HL-60 (cell line): Measurements from ENCODE around the gene OR8B8.
"Not testable (repeated sequence)": the region's sequence is repeated elsewhere in the genome, so short reads cannot be mapped to it uniquely, and the experiment has no call there.

Experiments
- DNase-seq, 2 experiments: peaks; one replicate each; pipeline ENCODE4 v3.0.0-alpha.2; 2010 to 2020; ENCODE audit warnings: low read depth in 1 of 2, low spot score in 1 of 2
- H3K27ac ChIP-seq: fragments of 250-450 bp; sonication (Bioruptor Pico); replicated peaks from 2 replicates; pipeline ENCODE4 v1.5.1; 2020; ENCODE audit warnings: mild to moderate bottlenecking, moderate library complexity
- H3K27me3 ChIP-seq: fragments of 250-450 bp; sonication (Bioruptor Pico); 2 replicates; pipeline ENCODE4 v1.5.1; 2021; ENCODE audit warnings: mild to moderate bottlenecking, moderate library complexity; ENCODE audit not compliant: insufficient read depth, poor library complexity, severe bottlenecking
- H3K4me3 ChIP-seq: replicated peaks from 2 replicates; pipeline ENCODE4 v1.5.1; 2011; ENCODE audit warnings: mild to moderate bottlenecking, control low read depth, low read length; ENCODE audit not compliant: insufficient read depth
- GABPA ChIP-seq: IDR thresholded peaks from 2 replicates; pipeline ENCODE4 v1.6.1; 2012; ENCODE audit warnings: low read depth
- POLR2AphosphoS5 ChIP-seq: IDR thresholded peaks from 2 replicates; pipeline ENCODE4 v1.6.1; 2012; ENCODE audit warnings: low read depth
- SPI1 ChIP-seq: IDR thresholded peaks from 2 replicates; pipeline ENCODE4 v1.6.1; 2012; ENCODE audit warnings: low read depth, mild to moderate bottlenecking, borderline replicate concordance
- TF ChIP-seq, protein P1 (sequence below): IDR thresholded peaks from 2 replicates; pipeline ENCODE4 v1.6.1; 2012; ENCODE audit warnings: low read depth; ENCODE audit not compliant: insufficient replicate concordance
- TF ChIP-seq, protein P2 (sequence below): IDR thresholded peaks from one replicate; pipeline ENCODE4 v1.5.1; 2011; ENCODE audit warnings: low read length, control low read depth, inconsistent platforms; ENCODE audit not compliant: insufficient read depth

OR8B8 gene

DNA sequence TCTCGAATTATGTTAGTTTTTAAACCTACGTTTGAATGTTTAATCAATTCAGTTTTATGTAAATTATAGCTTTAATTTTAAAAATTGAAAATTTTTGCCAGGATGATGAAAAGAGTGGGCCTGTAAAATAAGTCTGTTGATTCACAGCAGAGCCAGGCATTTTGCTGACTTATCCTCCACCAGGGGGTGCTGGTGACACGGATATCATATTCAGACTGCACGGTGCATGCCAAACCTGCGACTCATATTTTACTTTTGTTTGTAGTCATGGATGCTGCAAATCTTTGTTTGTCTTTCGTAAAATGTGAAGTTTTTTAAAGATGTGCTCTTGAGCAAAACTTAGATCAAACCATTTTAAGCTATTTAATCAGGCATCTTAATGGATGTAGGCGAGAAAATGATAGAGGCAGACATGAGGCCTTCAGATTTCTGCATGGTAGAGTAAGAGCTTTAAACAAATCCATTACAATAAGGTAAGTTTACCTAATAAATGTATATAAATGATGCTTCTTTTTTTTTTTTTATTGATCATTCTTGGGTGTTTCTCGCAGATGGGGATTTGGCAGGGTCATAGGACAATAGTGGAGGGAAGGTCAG is 43.1 kb downstream of the OR8B8 start:
- DNase-seq: peak; percentile 21 to 61
- peaks cover 3% of the 10 kb centered on the region for H3K27me3 ChIP-seq
- H3K27ac ChIP-seq: no peak overlapping the region
- TF ChIP-seq, protein P1, sequence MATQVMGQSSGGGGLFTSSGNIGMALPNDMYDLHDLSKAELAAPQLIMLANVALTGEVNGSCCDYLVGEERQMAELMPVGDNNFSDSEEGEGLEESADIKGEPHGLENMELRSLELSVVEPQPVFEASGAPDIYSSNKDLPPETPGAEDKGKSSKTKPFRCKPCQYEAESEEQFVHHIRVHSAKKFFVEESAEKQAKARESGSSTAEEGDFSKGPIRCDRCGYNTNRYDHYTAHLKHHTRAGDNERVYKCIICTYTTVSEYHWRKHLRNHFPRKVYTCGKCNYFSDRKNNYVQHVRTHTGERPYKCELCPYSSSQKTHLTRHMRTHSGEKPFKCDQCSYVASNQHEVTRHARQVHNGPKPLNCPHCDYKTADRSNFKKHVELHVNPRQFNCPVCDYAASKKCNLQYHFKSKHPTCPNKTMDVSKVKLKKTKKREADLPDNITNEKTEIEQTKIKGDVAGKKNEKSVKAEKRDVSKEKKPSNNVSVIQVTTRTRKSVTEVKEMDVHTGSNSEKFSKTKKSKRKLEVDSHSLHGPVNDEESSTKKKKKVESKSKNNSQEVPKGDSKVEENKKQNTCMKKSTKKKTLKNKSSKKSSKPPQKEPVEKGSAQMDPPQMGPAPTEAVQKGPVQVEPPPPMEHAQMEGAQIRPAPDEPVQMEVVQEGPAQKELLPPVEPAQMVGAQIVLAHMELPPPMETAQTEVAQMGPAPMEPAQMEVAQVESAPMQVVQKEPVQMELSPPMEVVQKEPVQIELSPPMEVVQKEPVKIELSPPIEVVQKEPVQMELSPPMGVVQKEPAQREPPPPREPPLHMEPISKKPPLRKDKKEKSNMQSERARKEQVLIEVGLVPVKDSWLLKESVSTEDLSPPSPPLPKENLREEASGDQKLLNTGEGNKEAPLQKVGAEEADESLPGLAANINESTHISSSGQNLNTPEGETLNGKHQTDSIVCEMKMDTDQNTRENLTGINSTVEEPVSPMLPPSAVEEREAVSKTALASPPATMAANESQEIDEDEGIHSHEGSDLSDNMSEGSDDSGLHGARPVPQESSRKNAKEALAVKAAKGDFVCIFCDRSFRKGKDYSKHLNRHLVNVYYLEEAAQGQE: no peak
- TF ChIP-seq GABPA: no peak
- TF ChIP-seq, protein P2, sequence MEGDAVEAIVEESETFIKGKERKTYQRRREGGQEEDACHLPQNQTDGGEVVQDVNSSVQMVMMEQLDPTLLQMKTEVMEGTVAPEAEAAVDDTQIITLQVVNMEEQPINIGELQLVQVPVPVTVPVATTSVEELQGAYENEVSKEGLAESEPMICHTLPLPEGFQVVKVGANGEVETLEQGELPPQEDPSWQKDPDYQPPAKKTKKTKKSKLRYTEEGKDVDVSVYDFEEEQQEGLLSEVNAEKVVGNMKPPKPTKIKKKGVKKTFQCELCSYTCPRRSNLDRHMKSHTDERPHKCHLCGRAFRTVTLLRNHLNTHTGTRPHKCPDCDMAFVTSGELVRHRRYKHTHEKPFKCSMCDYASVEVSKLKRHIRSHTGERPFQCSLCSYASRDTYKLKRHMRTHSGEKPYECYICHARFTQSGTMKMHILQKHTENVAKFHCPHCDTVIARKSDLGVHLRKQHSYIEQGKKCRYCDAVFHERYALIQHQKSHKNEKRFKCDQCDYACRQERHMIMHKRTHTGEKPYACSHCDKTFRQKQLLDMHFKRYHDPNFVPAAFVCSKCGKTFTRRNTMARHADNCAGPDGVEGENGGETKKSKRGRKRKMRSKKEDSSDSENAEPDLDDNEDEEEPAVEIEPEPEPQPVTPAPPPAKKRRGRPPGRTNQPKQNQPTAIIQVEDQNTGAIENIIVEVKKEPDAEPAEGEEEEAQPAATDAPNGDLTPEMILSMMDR: peak; percentile 81
- no peak overlapping the region for H3K4me3 ChIP-seq

DNA sequence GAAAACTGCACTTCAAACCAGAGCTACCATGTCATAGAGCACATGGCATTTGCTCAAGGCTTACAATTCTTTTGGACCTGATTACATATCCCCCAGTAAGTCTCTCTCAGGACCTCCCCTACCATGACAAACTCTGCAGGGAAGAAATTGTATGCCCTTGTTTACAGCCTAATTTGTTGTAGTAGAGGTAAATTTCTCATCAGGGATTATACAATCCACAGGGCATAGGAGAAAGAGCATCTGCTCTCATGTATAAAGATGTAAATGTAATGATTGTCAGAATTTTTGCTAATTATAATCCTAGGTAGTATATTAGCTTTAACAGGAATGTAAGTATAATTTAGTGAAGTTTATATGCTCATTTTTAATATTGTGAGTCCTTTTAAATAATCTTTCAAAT is 46.6 kb downstream of the OR8B8 start, which contains the start of gene OR8B3:
Gene OR8B3, minus strand, starts transcription at position 101 of the 400 bp plus-strand sequence. CDS start 1,673 bp downstream, outside the sequence.
- DNase-seq: no peak
- Histone ChIP-seq H3K4me3 (no peak within 1 kb of the TSS), H3K27me3 (no peaks in the 10 kb centered on the region), H3K27ac (no peak within 1 kb of the TSS)
- TF ChIP-seq POLR2AphosphoS5: no peak
- TF ChIP-seq, protein P2: no peak
- TF ChIP-seq, protein P1: no peak
- TF ChIP-seq GABPA: no peak
- TF ChIP-seq SPI1: no peak

DNA sequence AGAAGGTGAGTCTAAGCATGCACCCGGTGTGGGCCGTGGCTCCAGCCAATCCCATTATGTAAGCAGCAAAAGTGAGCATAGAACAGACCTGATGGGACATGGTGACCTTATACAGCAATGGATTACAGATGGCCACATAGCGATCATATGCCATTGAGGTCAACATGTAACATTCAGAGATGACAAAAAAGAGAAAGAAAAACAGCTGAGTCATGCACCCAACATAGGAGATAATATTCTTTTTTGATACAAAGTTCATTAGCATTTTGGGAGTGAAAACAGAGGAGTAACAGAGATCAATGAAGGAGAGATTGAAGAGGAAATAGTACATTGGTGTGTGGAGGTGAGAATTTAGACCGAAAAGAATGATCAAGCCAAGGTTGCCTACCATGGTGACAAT is 48.6 kb downstream of the OR8B8 start:
- not testable (repeated sequence) for H3K27ac ChIP-seq, DNase-seq, H3K27me3 ChIP-seq, H3K4me3 ChIP-seq

DNA sequence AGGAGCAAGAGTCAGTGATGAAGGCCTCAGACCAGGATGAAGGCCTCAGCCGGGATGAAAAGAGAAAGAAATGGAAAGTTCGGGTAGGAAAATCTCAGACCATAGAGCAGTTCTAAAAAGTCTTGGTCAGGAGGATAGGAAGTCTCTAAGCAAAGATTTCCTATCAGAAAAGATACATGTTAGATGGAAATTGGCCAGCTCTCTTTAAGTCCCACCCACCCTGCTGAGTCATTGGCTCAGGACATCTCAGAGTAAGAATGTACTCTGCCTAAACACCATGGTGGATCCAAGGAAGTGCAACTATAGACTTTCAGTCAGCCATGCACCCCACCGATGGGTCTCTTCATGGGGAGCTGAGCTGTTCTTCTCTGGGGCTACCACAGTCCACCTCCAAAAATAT is 51.1 kb downstream of the OR8B8 start:
- H3K27ac ChIP-seq: no peak overlapping the region
- H3K4me3 ChIP-seq: no peak overlapping the region
- no peak for DNase-seq
- no peak for TF ChIP-seq SPI1
- H3K27me3 ChIP-seq: no peaks in the 10 kb centered on the region
